ENCODE measurements around the gene ZFAND2A.
"Not testable (repeated sequence)": the region's sequence is repeated elsewhere in the genome, so short reads cannot be mapped to it uniquely, and the experiment has no call there.

Gene ZFAND2A

DNA sequence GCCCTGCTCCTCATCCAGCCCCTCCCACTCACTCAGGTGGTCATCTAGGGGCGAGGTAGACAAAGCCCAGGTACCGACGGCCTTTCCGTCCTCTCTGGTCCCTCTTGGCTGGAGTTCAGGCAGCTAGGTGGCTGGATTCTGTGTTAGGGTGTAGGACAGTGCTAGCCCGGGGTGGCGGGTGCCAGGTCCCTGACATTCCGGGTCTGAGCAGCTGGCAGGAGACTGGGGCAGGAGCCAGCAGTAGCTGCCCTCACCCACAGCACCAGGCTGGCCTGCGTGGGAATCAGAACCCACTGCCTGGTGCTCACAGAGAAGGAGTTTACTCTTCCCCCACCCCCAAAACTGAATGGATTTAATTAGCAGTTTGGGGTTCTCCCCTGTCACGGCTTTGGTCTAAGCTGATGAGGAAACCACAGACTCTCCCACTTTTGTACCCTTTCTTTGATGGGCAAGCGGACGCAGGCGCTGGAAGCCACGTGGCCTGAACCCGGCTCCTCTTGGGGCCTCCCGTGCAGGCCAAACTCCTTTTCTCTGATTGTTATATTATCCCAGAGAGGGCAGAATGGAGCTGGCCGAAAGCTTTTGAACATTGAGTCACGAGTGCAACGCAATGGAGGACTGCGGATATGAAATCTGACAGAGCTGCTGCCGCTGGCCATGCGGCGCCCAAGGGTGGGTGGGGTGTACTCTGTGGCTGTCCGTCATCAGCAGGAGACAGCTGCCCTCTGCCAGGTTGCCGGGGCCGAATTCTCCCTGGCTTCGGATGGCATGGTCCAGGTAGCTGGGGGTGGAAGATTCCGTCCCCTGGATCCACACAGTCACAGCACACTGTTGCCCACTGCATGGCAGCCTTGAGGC, 12.9 kb upstream of the ZFAND2A start:
- no peak for DNase-seq (ENCODE audit: low read depth in 1 of 2, low spot score in 1 of 2)
- Histone ChIP-seq H3K27ac (replicated peaks) (no peak overlapping the region), H3K4me3 (replicated peaks; ENCODE audit: insufficient read depth, low read length) (no peak overlapping the region), H3K27me3 (ENCODE audit: insufficient read depth, poor library complexity, severe bottlenecking) (no peaks in the 10 kb centered on the region)
- TF ChIP-seq GABPA (IDR thresholded peaks at IDR 0.05; ENCODE audit: low read depth), result no peak
- TF ChIP-seq, protein P1, sequence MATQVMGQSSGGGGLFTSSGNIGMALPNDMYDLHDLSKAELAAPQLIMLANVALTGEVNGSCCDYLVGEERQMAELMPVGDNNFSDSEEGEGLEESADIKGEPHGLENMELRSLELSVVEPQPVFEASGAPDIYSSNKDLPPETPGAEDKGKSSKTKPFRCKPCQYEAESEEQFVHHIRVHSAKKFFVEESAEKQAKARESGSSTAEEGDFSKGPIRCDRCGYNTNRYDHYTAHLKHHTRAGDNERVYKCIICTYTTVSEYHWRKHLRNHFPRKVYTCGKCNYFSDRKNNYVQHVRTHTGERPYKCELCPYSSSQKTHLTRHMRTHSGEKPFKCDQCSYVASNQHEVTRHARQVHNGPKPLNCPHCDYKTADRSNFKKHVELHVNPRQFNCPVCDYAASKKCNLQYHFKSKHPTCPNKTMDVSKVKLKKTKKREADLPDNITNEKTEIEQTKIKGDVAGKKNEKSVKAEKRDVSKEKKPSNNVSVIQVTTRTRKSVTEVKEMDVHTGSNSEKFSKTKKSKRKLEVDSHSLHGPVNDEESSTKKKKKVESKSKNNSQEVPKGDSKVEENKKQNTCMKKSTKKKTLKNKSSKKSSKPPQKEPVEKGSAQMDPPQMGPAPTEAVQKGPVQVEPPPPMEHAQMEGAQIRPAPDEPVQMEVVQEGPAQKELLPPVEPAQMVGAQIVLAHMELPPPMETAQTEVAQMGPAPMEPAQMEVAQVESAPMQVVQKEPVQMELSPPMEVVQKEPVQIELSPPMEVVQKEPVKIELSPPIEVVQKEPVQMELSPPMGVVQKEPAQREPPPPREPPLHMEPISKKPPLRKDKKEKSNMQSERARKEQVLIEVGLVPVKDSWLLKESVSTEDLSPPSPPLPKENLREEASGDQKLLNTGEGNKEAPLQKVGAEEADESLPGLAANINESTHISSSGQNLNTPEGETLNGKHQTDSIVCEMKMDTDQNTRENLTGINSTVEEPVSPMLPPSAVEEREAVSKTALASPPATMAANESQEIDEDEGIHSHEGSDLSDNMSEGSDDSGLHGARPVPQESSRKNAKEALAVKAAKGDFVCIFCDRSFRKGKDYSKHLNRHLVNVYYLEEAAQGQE (IDR thresholded peaks at IDR 0.05; ENCODE audit: insufficient replicate concordance, low read depth), result no peak
- TF ChIP-seq, protein P2, sequence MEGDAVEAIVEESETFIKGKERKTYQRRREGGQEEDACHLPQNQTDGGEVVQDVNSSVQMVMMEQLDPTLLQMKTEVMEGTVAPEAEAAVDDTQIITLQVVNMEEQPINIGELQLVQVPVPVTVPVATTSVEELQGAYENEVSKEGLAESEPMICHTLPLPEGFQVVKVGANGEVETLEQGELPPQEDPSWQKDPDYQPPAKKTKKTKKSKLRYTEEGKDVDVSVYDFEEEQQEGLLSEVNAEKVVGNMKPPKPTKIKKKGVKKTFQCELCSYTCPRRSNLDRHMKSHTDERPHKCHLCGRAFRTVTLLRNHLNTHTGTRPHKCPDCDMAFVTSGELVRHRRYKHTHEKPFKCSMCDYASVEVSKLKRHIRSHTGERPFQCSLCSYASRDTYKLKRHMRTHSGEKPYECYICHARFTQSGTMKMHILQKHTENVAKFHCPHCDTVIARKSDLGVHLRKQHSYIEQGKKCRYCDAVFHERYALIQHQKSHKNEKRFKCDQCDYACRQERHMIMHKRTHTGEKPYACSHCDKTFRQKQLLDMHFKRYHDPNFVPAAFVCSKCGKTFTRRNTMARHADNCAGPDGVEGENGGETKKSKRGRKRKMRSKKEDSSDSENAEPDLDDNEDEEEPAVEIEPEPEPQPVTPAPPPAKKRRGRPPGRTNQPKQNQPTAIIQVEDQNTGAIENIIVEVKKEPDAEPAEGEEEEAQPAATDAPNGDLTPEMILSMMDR (IDR thresholded peaks at IDR 0.05; ENCODE audit: insufficient read depth, low read length), result no peak

DNA sequence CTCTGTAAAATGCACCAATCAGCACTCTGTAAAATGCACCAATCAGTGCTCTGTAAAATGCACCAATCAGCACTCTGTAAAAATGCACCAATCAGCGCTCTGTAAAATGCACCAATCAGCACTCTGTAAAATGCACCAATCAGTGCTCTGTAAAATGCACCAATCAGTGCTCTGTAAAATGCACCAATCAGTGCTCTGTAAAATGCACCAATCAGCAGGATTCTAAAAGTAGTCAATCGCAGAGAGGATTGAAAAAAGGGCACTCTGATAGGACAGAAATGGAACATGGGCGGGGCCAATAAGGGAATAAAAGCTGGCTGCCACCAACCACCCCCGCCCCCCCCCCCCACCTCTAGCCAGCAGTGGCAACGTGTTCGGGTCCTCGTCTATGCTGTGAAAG, 11.5 kb upstream of the ZFAND2A start:
- not testable (repeated sequence) for H3K27ac ChIP-seq (replicated peaks); DNase-seq (ENCODE audit: low read depth in 1 of 2, low spot score in 1 of 2); H3K4me3 ChIP-seq (replicated peaks; ENCODE audit: insufficient read depth, low read length); H3K27me3 ChIP-seq (ENCODE audit: insufficient read depth, poor library complexity, severe bottlenecking)

DNA sequence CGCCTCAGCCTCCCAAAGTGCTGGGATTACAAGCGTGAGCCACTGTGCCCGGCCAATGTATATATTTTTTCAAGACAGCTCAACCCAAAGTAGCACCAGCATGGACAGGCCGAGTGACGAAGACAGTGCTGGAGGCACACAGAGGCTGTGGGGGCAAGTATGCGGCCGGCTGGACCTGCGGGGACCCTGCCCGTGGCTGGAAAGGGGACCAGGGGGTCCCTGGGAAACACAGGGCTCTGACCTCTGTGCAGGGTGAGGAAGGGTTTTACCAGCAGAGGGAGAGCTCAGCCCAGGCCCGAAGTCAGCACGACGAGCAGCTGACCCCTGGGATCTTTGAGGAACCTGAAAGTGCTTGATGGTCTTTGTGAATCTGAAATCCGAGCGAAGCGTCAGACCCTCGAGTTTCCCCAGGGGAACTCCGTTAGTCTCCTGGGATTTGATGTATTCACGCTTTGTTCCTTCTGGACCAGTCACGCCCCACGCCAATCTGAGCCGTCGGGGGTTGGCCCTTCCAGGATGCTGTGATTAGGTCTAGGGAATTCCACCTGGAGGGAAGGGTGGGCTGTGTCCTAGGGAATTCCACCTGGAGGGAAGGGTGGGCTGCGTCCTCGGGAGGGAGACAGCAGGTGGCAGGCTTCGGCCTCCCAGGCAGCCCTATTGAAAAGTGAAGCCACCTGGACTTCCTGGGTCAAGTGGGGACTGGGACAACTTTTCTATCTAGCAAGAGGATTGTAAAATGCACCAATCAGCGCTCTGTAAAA, 10.9 kb upstream of the ZFAND2A start:
- H3K27me3 ChIP-seq (ENCODE audit: insufficient read depth, poor library complexity, severe bottlenecking), result no peaks in the 10 kb centered on the region
- TF ChIP-seq GABPA (IDR thresholded peaks at IDR 0.05; ENCODE audit: low read depth) (no peak), POLR2AphosphoS5 (IDR thresholded peaks at IDR 0.05; ENCODE audit: low read depth) (no peak), SPI1 (IDR thresholded peaks at IDR 0.05; ENCODE audit: borderline replicate concordance, low read depth) (no peak)
- TF ChIP-seq, protein P1 (IDR thresholded peaks at IDR 0.05; ENCODE audit: insufficient replicate concordance, low read depth), result no peak
- TF ChIP-seq, protein P2 (IDR thresholded peaks at IDR 0.05; ENCODE audit: insufficient read depth, low read length), result no peak
- DNase-seq (ENCODE audit: low read depth in 1 of 2, low spot score in 1 of 2), result no peak
- no peak overlapping the region for H3K4me3 ChIP-seq (replicated peaks; ENCODE audit: insufficient read depth, low read length)
- H3K27ac ChIP-seq (replicated peaks), result no peak overlapping the region
